Testis (tissue), 2 donors: ENCODE results near the gene SPRR1B.

Source experiments
- POLR2A ChIP-seq: fragments of 450-650 bp; IDR thresholded peaks from one replicate; pipeline ENCODE4 v1.6.1; 2017; ENCODE audit warnings: antibody characterized with exemption, mild to moderate bottlenecking, moderate library complexity
- TF ChIP-seq, protein P1 (sequence below), 3 experiments: fragments of 450-650 bp in 2 of 3; fragments of 200-600 bp in 1 of 3; sonication (generic) in 1 of 3; IDR thresholded peaks; one replicate each; pipeline ENCODE4 v1.5.1; 2016 to 2019; ENCODE audit warnings: antibody characterized with exemption in 3 of 3, mild to moderate bottlenecking in 2 of 3, moderate library complexity in 1 of 3

DNA sequence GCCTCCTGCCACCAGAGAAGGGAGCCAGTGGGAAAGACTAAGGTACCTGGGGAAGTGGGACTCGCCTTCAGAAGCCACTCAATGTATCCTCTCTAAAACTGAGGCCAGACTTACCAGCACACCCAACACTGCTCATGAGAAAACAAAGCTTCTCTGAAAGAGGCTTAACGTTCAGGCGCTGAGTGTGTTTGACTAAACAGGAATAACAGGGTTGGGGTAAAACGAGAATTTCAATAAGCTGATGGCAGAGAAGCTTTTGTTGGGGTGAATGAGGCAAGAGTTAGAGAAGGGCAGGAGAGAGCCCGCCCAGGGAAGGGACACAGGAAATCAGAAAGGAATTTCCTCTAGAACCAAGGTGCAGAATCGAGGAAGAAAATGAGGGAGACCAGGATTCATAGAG lies 31.2 kb upstream of the SPRR1B start:
- TF ChIP-seq, protein P1, sequence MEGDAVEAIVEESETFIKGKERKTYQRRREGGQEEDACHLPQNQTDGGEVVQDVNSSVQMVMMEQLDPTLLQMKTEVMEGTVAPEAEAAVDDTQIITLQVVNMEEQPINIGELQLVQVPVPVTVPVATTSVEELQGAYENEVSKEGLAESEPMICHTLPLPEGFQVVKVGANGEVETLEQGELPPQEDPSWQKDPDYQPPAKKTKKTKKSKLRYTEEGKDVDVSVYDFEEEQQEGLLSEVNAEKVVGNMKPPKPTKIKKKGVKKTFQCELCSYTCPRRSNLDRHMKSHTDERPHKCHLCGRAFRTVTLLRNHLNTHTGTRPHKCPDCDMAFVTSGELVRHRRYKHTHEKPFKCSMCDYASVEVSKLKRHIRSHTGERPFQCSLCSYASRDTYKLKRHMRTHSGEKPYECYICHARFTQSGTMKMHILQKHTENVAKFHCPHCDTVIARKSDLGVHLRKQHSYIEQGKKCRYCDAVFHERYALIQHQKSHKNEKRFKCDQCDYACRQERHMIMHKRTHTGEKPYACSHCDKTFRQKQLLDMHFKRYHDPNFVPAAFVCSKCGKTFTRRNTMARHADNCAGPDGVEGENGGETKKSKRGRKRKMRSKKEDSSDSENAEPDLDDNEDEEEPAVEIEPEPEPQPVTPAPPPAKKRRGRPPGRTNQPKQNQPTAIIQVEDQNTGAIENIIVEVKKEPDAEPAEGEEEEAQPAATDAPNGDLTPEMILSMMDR (IDR thresholded peaks at IDR 0.05) = no peak
- TF ChIP-seq POLR2A = no peak
